GM12874 (cell line): ENCODE measurements around the gene CDKN2B-AS1.
A peak's percentile ranks its signal among the peaks of the same experiment; 100 is the strongest.

ENCODE experiments used
- TF ChIP-seq, protein P1 (sequence below): IDR thresholded peaks from 2 replicates; pipeline ENCODE4 v1.5.1; 2011; ENCODE audit warnings: low read depth, mild to moderate bottlenecking, control low read depth, low read length, moderate library complexity; ENCODE audit not compliant: insufficient read depth

The CDKN2B-AS1 gene

DNA sequence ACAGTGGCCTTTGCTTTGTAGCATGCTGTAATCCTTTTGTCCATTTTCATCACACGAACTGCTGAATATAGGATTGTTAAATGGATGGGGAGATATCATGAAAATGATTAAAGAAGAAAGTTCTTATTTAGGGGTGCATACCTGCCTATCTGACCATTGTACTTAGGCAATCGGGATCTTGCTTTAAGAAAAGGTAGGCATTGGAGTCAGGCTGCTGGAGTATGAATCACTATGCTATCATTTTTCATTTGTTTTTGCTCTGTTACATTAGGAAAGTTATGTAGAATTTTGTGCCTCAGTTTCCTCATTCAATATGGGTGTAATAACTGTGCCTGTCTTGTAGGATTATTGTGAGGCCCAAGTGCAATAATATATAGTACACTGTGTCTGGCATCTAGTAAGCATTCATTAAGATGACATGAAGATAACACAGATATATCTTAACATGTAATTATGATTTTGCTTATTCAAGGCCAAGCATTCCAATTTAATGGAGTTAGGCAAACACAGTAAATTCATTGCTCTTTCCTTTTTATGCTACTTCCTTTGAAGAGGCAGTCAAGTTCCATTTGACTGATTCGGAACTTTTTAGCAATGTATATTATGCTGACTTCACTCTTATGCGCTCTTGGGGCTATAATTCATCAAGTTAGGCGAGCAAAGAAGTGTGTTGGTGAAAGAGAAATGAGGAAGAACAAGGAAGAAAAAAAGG lies 124.4 kb downstream of the CDKN2B-AS1 start:
- TF ChIP-seq, protein P1, sequence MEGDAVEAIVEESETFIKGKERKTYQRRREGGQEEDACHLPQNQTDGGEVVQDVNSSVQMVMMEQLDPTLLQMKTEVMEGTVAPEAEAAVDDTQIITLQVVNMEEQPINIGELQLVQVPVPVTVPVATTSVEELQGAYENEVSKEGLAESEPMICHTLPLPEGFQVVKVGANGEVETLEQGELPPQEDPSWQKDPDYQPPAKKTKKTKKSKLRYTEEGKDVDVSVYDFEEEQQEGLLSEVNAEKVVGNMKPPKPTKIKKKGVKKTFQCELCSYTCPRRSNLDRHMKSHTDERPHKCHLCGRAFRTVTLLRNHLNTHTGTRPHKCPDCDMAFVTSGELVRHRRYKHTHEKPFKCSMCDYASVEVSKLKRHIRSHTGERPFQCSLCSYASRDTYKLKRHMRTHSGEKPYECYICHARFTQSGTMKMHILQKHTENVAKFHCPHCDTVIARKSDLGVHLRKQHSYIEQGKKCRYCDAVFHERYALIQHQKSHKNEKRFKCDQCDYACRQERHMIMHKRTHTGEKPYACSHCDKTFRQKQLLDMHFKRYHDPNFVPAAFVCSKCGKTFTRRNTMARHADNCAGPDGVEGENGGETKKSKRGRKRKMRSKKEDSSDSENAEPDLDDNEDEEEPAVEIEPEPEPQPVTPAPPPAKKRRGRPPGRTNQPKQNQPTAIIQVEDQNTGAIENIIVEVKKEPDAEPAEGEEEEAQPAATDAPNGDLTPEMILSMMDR: no peak

DNA sequence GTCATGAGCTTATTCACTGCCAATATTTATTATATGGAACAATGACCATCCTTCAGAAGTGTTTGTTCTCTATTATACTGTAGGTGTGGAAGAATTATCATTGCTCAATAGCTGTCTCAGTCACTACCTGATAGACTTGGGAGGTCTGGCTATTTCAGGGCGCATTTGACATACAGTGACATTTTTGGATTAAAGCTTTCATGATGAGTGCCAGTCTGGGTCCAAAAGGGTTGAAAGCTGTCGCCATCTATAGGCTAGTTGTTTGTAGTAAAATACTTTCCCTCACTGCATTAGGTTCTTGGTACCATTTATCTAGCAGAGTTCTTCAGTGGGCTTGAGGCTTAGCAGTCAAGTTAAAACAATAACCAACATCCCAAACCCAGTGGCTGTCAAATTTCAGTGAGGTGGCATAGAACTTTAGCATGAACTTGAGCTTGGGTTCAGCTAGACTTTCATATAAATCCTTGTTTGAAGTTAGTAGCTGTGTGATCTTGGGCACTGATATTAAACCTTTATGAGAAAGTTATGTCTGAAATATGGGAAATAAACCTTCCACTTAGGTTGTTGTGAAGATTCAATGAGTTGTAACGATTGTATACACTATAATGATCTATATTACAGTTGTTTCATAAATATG lies 125.0 kb downstream of the CDKN2B-AS1 start:
- TF ChIP-seq, protein P1: peak; percentile 51

DNA sequence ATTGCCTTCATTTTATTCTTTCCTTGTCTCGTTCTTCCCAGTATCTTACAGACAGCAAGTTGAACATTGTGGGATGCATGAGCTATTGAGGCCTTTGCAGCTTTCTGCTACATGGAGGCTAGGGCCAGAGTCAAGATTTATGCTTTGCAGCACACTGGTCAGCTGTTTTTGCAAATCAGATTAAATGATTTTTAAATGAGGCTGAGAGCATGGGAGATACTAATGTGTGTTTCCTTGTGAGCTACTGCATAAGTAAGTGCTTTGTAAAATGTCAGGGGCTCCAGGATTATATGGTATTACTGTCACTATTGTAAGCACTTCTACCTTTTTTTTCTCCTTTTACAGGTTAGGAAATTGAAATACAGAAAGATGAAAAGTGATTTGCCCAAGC lies 125.6 kb downstream of the CDKN2B-AS1 start:
- TF ChIP-seq, protein P1: no peak

DNA sequence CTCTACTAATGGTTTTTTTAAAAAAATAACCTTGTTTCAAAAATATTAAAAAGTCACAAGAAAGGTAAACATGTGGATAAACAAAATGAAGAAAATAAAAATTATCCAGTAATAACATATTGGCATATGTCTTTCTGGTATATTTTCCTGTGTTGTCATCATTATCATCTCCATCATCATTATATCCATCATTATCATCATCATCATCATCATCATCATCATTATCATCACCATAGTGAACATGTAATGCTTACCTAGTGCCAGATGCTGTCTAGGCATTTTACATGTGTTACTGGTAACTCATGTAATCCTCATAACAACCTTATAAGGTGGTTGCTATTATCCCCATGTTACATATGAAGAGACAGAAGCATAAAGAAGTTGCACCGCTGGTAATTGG lies 126.0 kb downstream of the CDKN2B-AS1 start:
- TF ChIP-seq, protein P1: no peak

DNA sequence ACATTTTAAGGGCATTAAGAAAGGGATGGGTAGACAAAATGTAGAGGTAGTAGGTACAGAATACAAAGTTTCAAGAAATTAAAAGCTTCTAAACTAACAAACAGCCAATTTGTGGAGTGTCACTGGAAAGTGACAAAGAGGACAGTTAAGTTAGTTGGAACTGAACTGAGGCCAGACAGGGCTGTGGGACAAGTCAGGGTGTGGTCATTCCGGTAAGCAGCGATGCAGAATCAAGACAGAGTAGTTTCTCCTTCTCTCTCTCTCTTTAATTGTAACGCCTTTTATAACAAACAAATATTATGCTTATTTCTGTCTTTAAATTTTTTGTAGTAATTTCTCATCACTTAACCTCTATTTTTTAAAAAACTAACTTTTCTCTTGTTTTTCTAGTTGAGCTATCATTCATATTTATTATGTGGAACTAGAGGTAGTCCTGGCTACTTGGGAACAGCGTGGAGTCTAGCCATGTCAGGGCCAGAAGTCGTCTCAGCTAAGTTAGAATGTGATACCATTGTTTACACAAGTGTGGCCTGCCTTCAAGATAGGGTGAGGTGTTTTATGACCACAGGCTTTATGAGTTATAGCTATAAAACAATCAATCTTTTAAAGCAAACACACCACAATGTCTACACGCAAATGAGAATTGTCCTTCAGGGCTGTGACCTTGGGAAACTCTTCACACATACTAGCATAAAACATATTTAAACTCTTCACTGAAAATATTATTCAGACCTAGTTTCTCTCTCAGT lies 129.8 kb downstream of the CDKN2B-AS1 start:
- TF ChIP-seq, protein P1: no peak

DNA sequence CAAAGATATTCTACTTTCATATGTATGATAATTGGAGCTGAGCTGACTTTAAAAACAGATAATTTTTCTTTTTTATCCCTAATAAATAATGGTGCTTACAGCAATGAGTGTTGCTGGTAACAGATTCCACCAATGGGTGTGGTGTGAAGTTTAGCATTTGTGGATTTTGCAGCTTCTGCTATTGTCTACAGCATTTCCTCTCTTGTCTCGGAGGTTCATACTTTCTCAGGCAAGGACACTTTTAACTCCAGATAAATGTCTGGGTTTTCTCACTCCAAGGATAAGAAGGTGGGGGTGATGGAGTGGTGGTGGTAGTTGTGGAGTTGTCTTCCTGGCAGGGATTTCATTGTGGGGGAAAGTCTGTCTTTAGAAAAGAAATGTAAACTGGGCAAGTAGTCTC lies 134.5 kb downstream of the CDKN2B-AS1 start:
- TF ChIP-seq, protein P1: no peak

DNA sequence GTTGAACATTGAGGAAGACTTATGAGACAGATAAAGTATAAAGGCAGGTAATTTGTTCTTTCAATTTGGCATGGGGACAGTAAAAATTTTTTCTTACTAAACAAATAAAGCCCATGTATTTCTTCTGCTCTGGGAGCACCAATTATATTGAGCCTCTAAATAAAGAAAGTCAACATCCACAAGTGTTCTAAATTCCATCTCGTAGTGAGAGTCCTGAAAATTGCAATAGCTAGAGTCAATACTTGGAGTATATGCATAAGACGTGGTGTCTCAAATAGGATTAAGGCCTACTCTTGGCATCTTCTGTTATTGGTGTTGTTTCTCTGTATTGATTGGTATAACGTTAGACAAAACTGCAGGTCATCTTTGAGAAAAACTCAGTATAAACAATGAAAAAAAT lies 135.0 kb downstream of the CDKN2B-AS1 start:
- TF ChIP-seq, protein P1: no peak
